Measurements from ENCODE around the gene DLG2. TPM values are rescaled to one million over a fixed set of nuclear protein-coding genes. Genes with fewer than 3 reads are reported as not detected.

DLG2 gene
- total RNA-seq, 4 donors from 2014 or later: 37.9 to 71.5 (median 44.9) TPM

DNA sequence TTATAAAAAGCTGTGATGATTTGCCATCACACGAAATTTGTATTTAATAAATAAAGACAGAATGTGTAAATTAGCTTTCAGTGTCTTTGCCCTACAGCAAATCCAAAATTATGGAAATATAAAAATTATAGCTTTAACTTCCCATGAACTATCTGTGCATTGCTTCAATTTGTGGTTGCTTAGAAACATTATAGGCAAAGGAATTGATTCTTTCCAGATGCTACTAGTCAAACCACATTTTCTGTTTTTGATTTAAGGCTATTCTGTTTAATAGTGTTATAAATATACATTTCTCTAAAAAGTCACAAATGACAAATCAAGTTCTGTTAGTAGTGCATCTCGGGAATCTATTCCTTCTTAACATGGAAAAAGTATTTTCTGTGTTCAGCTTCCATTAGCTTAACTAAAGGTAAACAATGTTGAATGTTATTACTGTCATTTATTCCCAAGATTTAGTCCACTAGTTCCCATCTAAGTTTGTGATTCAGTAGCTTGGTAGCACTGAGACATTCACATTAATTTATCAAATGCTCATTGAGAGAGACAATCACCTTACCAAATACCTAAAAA lies 1254.7 kb downstream of the DLG2 start:
- no peaks in the 10 kb centered on the region for H3K27me3 ChIP-seq
- no peak overlapping the region for H3K4me3 ChIP-seq
- no peaks in the 10 kb centered on the region for H3K4me1 ChIP-seq
- no peak overlapping the region for H3K27ac ChIP-seq
- H3K36me3 ChIP-seq: no peaks in the 10 kb centered on the region
- TF ChIP-seq, protein P1, sequence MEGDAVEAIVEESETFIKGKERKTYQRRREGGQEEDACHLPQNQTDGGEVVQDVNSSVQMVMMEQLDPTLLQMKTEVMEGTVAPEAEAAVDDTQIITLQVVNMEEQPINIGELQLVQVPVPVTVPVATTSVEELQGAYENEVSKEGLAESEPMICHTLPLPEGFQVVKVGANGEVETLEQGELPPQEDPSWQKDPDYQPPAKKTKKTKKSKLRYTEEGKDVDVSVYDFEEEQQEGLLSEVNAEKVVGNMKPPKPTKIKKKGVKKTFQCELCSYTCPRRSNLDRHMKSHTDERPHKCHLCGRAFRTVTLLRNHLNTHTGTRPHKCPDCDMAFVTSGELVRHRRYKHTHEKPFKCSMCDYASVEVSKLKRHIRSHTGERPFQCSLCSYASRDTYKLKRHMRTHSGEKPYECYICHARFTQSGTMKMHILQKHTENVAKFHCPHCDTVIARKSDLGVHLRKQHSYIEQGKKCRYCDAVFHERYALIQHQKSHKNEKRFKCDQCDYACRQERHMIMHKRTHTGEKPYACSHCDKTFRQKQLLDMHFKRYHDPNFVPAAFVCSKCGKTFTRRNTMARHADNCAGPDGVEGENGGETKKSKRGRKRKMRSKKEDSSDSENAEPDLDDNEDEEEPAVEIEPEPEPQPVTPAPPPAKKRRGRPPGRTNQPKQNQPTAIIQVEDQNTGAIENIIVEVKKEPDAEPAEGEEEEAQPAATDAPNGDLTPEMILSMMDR (IDR thresholded peaks at IDR 0.05): no peak
- TF ChIP-seq POLR2A (IDR thresholded peaks at IDR 0.05): no peak
- no peak for TF ChIP-seq POLR2AphosphoS5 (IDR thresholded peaks at IDR 0.05)
- TF ChIP-seq EP300 (IDR thresholded peaks at IDR 0.05): no peak
- WGBS: 51% methylated on average over 2 of the region's 2 CpGs
- H3K9me3 ChIP-seq: no peaks in the 10 kb centered on the region
- no peak for DNase-seq (ENCODE audit: low spot score in 2 of 2)

DNA sequence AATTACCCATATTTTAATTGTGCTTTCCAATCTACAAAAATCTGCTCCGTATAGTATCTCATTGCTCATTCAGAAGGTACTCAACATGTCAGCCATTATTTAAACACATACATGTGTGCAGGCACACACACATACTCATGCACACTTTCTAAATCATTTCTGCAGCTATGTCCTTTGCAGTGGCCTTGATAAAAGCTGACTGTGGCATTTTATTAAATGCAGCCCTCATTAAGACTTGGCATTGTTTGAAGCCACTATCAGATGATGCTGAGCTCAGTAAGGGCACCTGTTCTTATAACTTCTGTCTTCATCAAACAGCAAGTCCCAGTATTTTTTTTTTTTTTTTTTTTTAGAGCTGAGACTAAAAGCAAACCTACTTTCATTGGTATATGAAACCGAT lies 1269.1 kb downstream of the DLG2 start:
- no peaks in the 10 kb centered on the region for H3K4me1 ChIP-seq
- DNase-seq (ENCODE audit: low spot score in 2 of 2): no peak
- H3K27ac ChIP-seq: no peak overlapping the region
- no peaks in the 10 kb centered on the region for H3K27me3 ChIP-seq
- 78% methylated on average over 2 of the region's 2 CpGs for WGBS
- no peak overlapping the region for H3K4me3 ChIP-seq
- H3K36me3 ChIP-seq: no peaks in the 10 kb centered on the region
- no peak for TF ChIP-seq POLR2A (IDR thresholded peaks at IDR 0.05)
- no peak for TF ChIP-seq POLR2AphosphoS5 (IDR thresholded peaks at IDR 0.05)
- TF ChIP-seq, protein P1 (IDR thresholded peaks at IDR 0.05): no peak
- TF ChIP-seq EP300 (IDR thresholded peaks at IDR 0.05): no peak
- H3K9me3 ChIP-seq: no peaks in the 10 kb centered on the region

DNA sequence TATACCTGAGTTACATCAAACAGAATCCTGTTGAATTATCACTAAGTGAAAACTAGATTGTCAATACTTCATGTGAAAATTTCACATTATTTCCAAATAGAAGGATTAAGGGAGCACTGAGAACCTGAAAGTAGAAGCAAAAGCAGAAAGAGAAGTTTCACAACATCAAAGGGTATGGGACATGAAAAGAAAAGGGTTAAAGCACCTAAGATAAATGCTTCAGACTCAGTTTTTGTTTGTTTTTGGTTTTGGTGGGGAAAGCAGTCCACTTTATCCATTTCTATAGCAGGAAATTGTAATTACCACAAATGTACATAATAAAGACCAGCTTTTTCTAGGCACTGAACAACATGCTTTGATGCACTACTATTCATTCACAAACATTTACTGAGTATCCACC lies 1271.2 kb downstream of the DLG2 start:
- Histone ChIP-seq H3K36me3 (no peaks in the 10 kb centered on the region), H3K9me3 (no peaks in the 10 kb centered on the region), H3K27ac (no peak overlapping the region), H3K27me3 (no peaks in the 10 kb centered on the region), H3K4me3 (no peak overlapping the region), H3K4me1 (no peaks in the 10 kb centered on the region)
- DNase-seq (ENCODE audit: low spot score in 2 of 2): no peak
- TF ChIP-seq POLR2AphosphoS5 (IDR thresholded peaks at IDR 0.05) (no peak), EP300 (IDR thresholded peaks at IDR 0.05) (no peak), POLR2A (IDR thresholded peaks at IDR 0.05) (no peak)
- TF ChIP-seq, protein P1 (IDR thresholded peaks at IDR 0.05): no peak

DNA sequence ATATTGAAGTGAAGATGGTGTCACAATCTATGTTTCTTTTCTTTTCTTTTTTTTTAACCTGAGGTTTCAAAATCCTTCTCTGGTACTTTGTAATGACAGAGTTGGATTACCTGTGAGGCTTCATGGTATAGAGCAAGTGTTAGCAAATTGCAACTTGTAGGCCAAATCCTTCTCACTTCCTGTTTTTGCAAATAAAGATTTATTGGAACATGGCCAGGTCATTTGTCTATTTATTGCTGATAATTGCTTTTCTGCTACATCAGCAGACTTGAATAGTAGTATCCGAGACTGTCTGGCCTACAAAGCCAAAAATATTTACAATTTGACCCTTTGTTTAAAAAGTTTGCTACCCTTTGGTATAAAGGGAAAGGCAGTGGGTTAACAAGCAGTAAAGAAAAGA lies 1281.5 kb downstream of the DLG2 start:
- 13% methylated on average over 1 of the region's 1 CpG for WGBS
- Histone ChIP-seq H3K4me3 (no peak overlapping the region), H3K4me1 (no peaks in the 10 kb centered on the region), H3K27ac (no peak overlapping the region), H3K9me3 (no peaks in the 10 kb centered on the region), H3K27me3 (no peaks in the 10 kb centered on the region), H3K36me3 (no peaks in the 10 kb centered on the region)
- TF ChIP-seq EP300 (IDR thresholded peaks at IDR 0.05) (no peak), POLR2A (IDR thresholded peaks at IDR 0.05) (no peak), POLR2AphosphoS5 (IDR thresholded peaks at IDR 0.05) (no peak)
- TF ChIP-seq, protein P1 (IDR thresholded peaks at IDR 0.05): no peak
- no peak for DNase-seq (ENCODE audit: low spot score in 2 of 2)

DNA sequence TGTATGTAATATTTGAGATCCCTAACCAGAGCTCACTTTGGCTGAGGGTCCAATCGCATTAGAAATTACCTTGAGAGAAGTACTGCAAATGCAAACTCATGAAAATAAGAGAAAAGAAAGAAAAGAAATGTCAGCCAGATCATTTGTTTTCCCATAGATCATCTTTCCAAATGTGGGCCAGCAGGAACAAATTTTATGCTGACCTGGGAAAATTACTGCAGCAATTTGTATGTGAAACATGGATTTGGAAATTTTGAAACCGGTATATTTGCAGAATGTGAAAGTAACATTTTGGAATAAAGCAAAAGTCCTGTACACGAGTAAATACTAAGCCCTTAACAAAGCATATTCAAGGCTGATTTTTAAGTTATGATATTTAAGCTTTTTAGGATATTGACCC lies 1282.1 kb downstream of the DLG2 start:
- DNase-seq (ENCODE audit: low spot score in 2 of 2): no peak
- TF ChIP-seq, protein P1 (IDR thresholded peaks at IDR 0.05): no peak
- no peak for TF ChIP-seq POLR2A (IDR thresholded peaks at IDR 0.05)
- no peak for TF ChIP-seq POLR2AphosphoS5 (IDR thresholded peaks at IDR 0.05)
- no peak for TF ChIP-seq EP300 (IDR thresholded peaks at IDR 0.05)
- no peaks in the 10 kb centered on the region for H3K4me1 ChIP-seq
- H3K4me3 ChIP-seq: no peak overlapping the region
- no peaks in the 10 kb centered on the region for H3K9me3 ChIP-seq
- H3K36me3 ChIP-seq: no peaks in the 10 kb centered on the region
- H3K27me3 ChIP-seq: no peaks in the 10 kb centered on the region
- WGBS: 75% methylated on average over 3 of the region's 3 CpGs
- H3K27ac ChIP-seq: no peak overlapping the region

All from suprapubic skin (tissue), 4 donors.